Panc1 (cell line): Measurements from ENCODE around the gene FZR1. TPM values are rescaled to one million over a fixed set of nuclear protein-coding genes. Genes with fewer than 3 reads are reported as not detected.

Experiments used
- ATAC-seq: fragments of 200-7000 bp; cut with Tn5 transposase; 2 replicates; pipeline ENCODE4 v1.9.1; 2020; ENCODE audit warnings: mild to moderate bottlenecking, moderate library complexity
- BruUV-seq: library from RNA; stranded (reverse); fragments of 400-500 nt; replicated peaks from 2 replicates; lab custom pipeline; 2021; lab: Mats Ljungman, UMichigan
- CTCF ChIA-PET: fragments of 300-600 bp; sonication (Branson Sonifier 250); formaldehyde crosslinking; loops from one replicate; lab custom pipeline; 2022; ENCODE audit warnings: antibody characterized with exemption; lab: Charles Lee
- POLR2A ChIA-PET: fragments of 300-600 bp; sonication (Branson Sonifier 250); formaldehyde crosslinking; loops from one replicate; lab custom pipeline; 2022; ENCODE audit warnings: antibody characterized with exemption; lab: Charles Lee
- DNase-seq: peaks from one replicate; pipeline ENCODE4 v3.0.0-alpha.2; 2010; ENCODE audit warnings: low read depth, low spot score
- H3K27ac ChIP-seq: 2 replicates; pipeline ENCODE4 v1.5.1; 2011; ENCODE audit warnings: mild to moderate bottlenecking, low read length, inconsistent platforms
- H3K27me3 ChIP-seq: fragments of 200-500 bp; sonication (Bioruptor generic); 2 replicates; pipeline ENCODE4 v1.6.0; 2014; ENCODE audit warnings: low read length, inconsistent platforms; ENCODE audit not compliant: control insufficient read depth, insufficient read depth
- H3K36me3 ChIP-seq: fragments of 200-500 bp; sonication (Bioruptor generic); 2 replicates; pipeline ENCODE4 v1.5.1; 2014; ENCODE audit warnings: inconsistent platforms, mild to moderate bottlenecking, low read length, moderate library complexity; ENCODE audit not compliant: control insufficient read depth, insufficient read depth
- H3K4me1 ChIP-seq: 2 replicates; pipeline ENCODE4 v1.5.1; 2011; ENCODE audit warnings: inconsistent platforms, mild to moderate bottlenecking, low read length, moderate library complexity; ENCODE audit not compliant: control insufficient read depth, insufficient read depth
- H3K4me3 ChIP-seq, 2 experiments: 2 replicates each; pipeline ENCODE4 v1.5.1; 2011 to 2012; ENCODE audit warnings: low read depth in 2 of 2, low read length in 2 of 2, mild to moderate bottlenecking in 2 of 2, inconsistent platforms in 1 of 2, moderate library complexity in 1 of 2
- H3K9me3 ChIP-seq: fragments of 200-500 bp; sonication (Bioruptor generic); 2 replicates; pipeline ENCODE4 v1.5.1; 2014; ENCODE audit warnings: low read depth, mild to moderate bottlenecking, inconsistent platforms, low read length, moderate library complexity; ENCODE audit not compliant: control insufficient read depth, insufficient read depth
- CTCF ChIP-seq: fragments of 450-650 bp; IDR thresholded peaks from 2 replicates; pipeline ENCODE4 v1.5.1; 2017; ENCODE audit warnings: mild to moderate bottlenecking
- POLR2AphosphoS5 ChIP-seq: IDR thresholded peaks from 2 replicates; pipeline ENCODE4 v1.6.1; 2012; ENCODE audit warnings: mild to moderate bottlenecking, low read depth, low read length, moderate library complexity
- SIN3A ChIP-seq: IDR thresholded peaks from 2 replicates; pipeline ENCODE4 v1.6.1; 2012; ENCODE audit warnings: low read depth, mild to moderate bottlenecking, low read length, moderate library complexity, borderline replicate concordance; ENCODE audit not compliant: insufficient read depth
- TCF7L2 ChIP-seq: IDR thresholded peaks from 2 replicates; pipeline ENCODE4 v1.6.1; 2011; ENCODE audit warnings: mild to moderate bottlenecking, low read depth, low read length, inconsistent platforms
- in situ Hi-C: cut with HindIII; loops from 2 replicates; pipeline ENCODE4 v1.10.0; 2016; ENCODE audit warnings: low sequenced_read_pairs, low pct_unique_long_range_greater_than_20kb
- intact Hi-C: fragments of 100-400 bp; cut with micrococcal nuclease; formaldehyde crosslinking; loops from one replicate; pipeline ENCODE4 v1.10.0; 2022; ENCODE audit not compliant: unreplicated experiment
- total RNA-seq: library from RNA; stranded (reverse); gene quantifications from one replicate; pipeline ENCODE4 v1.2.1, GENCODE V29; 2021; ENCODE audit not compliant: unreplicated experiment
- TF ChIP-seq, protein P1 (sequence below), 2 experiments: IDR thresholded peaks; 2 replicates each; pipeline ENCODE4 v1.6.1; 2011 to 2012; ENCODE audit warnings: low read depth in 2 of 2, control low read depth in 1 of 2, low read length in 1 of 2, mild to moderate bottlenecking in 1 of 2, moderate library complexity in 1 of 2; ENCODE audit not compliant: insufficient read depth in 1 of 2

The FZR1 gene
- total RNA-seq, 1 experiment from 2014 or later = 48.7 TPM

DNA sequence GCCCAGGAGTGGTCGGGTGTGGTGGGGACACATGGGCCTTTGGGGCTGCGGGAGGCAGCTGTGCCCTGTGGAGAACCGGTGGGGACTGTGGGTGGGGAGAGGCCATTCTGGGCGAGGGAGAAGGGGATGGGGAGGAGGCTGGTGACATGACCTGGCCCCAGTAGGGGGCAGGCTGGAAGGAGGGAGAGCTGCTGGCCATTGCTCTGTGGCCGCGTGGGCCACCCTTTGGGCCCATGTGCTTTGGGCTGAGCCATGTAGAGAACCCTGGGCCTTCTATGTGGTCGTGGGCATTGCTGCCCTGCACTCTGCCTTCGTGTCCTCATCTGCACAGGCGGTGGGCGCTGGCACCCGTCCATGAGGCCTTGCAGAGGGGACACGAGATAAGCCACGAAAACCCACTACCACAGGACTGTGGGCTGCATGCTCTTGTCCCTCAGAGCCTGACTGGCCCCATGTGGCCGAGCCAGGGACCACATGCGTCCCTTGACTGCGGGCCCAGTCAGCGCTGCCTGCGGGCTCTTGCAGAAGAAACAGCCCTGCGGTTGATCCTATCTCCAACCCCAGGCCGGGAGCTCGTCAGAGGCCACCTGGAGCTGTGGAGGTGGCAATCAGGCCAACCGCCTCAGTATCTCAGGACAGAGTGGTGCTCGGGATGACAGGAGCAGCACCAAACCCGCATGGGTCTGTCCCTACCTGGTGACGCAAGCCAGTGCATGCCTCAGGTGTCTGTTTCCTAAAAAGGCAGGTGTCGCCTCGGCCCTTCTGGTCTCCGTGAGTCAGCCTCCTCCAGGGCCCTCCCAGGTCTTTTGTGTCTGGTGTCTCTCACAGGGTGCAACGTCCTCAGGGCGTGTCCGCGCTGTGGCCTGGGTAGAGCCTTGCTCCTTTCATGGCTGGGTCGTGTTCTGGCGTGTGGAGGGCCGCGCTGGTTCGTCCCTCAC, 14.3 kb downstream of the FZR1 start:
- no peaks in the 10 kb centered on the region for H3K27me3 ChIP-seq
- H3K27ac ChIP-seq = no peak overlapping the region
- BruUV-seq = no TSS peak
- no peak for DNase-seq
- CTCF ChIA-PET = no interaction called here
- no peak overlapping the region for H3K4me3 ChIP-seq
- no peaks in the 10 kb centered on the region; the same call in 1 of the 2 replicates for H3K4me1 ChIP-seq
- H3K36me3 ChIP-seq = no peaks in the 10 kb centered on the region
- 0 out of 2 replicates have a peak, but pooled peaks have one; percentile 52 for ATAC-seq
- TF ChIP-seq SIN3A = no peak
- no peak for TF ChIP-seq TCF7L2
- no peak; the same call in 1 of the 2 replicates for TF ChIP-seq CTCF
- TF ChIP-seq, protein P1, sequence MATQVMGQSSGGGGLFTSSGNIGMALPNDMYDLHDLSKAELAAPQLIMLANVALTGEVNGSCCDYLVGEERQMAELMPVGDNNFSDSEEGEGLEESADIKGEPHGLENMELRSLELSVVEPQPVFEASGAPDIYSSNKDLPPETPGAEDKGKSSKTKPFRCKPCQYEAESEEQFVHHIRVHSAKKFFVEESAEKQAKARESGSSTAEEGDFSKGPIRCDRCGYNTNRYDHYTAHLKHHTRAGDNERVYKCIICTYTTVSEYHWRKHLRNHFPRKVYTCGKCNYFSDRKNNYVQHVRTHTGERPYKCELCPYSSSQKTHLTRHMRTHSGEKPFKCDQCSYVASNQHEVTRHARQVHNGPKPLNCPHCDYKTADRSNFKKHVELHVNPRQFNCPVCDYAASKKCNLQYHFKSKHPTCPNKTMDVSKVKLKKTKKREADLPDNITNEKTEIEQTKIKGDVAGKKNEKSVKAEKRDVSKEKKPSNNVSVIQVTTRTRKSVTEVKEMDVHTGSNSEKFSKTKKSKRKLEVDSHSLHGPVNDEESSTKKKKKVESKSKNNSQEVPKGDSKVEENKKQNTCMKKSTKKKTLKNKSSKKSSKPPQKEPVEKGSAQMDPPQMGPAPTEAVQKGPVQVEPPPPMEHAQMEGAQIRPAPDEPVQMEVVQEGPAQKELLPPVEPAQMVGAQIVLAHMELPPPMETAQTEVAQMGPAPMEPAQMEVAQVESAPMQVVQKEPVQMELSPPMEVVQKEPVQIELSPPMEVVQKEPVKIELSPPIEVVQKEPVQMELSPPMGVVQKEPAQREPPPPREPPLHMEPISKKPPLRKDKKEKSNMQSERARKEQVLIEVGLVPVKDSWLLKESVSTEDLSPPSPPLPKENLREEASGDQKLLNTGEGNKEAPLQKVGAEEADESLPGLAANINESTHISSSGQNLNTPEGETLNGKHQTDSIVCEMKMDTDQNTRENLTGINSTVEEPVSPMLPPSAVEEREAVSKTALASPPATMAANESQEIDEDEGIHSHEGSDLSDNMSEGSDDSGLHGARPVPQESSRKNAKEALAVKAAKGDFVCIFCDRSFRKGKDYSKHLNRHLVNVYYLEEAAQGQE (IDR thresholded peaks at IDR 0.05; ENCODE audit: insufficient read depth in 1 of 2, low read depth in 2 of 2, low read length in 1 of 2) = no peak
- no peak for TF ChIP-seq POLR2AphosphoS5
- POLR2A ChIA-PET = no interaction called here
- intact Hi-C loops = no loop called here
- in situ Hi-C loops = no loop called here
- H3K9me3 ChIP-seq = no peaks in the 10 kb centered on the region

DNA sequence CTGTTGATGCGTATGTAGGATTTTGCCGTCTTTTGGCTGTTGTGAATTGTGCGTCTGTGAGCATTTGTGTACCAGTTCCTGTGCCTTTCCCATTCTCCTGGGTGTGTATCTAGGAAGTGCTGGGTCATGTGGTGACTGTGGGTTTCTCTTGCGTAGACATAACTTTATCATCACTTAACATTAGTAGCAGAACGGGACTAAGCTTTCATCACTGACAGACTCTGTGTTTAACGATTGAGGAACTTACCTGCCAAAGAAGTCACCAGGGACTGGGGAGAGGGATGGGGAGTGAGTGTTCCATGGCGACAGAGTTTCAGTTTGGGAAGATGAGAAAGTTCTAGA, 15.0 kb downstream of the FZR1 start:
- no peaks in the 10 kb centered on the region for H3K9me3 ChIP-seq
- ATAC-seq = no peak
- DNase-seq = no peak
- H3K4me3 ChIP-seq = no peak overlapping the region
- H3K4me1 ChIP-seq = no peaks in the 10 kb centered on the region; the same call in 1 of the 2 replicates
- intact Hi-C loops (no loop called here), in situ Hi-C loops (no loop called here)
- TF ChIP-seq, protein P1 (IDR thresholded peaks at IDR 0.05; ENCODE audit: insufficient read depth in 1 of 2, low read depth in 2 of 2, low read length in 1 of 2) = no peak
- no peak for TF ChIP-seq CTCF
- CTCF ChIA-PET = interaction anchor here (0.7 kb wide), 1 partner anchor 17 kb away, joined by 10 read pairs; no protein-coding TSS in a partner anchor
- H3K27me3 ChIP-seq = no peaks in the 10 kb centered on the region
- POLR2A ChIA-PET = no interaction called here
- H3K27ac ChIP-seq = no peak overlapping the region
- BruUV-seq = no TSS peak
- H3K36me3 ChIP-seq = no peaks in the 10 kb centered on the region
